ENCODE measurements around the gene DUS3L.
"Not testable (repeated sequence)": the region's sequence is repeated elsewhere in the genome, so short reads cannot be mapped to it uniquely, and the experiment has no call there.

The DUS3L gene

GRCh38 chr19:5780916-5781315 is 10.0 kb downstream of the DUS3L start:
- not testable (repeated sequence) for H3K4me3 ChIP-seq (ENCODE audit: low read depth, low read length); DNase-seq (ENCODE audit: low read depth)

GRCh38 chr19:5778402-5778801 is 12.6 kb downstream of the DUS3L start:
- DNase-seq (ENCODE audit: low read depth): no peak
- H3K4me3 ChIP-seq (ENCODE audit: low read depth, low read length): no peak overlapping the region

- peak; percentile 10 for DNase-seq (ENCODE audit: low read depth)
- H3K4me3 ChIP-seq (ENCODE audit: low read depth, low read length): no peak overlapping the region
These were observed 15.2 kb downstream of the DUS3L start for GRCh38 chr19:5775668-5776309.

GRCh38 chr19:5774921-5775320 is 16.0 kb downstream of the DUS3L start:
- H3K4me3 ChIP-seq (ENCODE audit: low read depth, low read length): no peak overlapping the region
- DNase-seq (ENCODE audit: low read depth): no peak

GRCh38 chr19:5773276-5773675 is 17.7 kb downstream of the DUS3L start:
- no peak for DNase-seq (ENCODE audit: low read depth)
- no peak overlapping the region for H3K4me3 ChIP-seq (ENCODE audit: low read depth, low read length)

GRCh38 chr19:5772416-5772815 is 18.5 kb downstream of the DUS3L start:
- H3K4me3 ChIP-seq (ENCODE audit: low read depth, low read length): no peak overlapping the region
- DNase-seq (ENCODE audit: low read depth): no peak

GRCh38 chr19:5767949-5768348 is 23.0 kb downstream of the DUS3L start:
- no peak overlapping the region for H3K4me3 ChIP-seq (ENCODE audit: low read depth, low read length)
- DNase-seq (ENCODE audit: low read depth): no peak

GRCh38 chr19:5765220-5765619 is 25.7 kb downstream of the DUS3L start:
- no peak for DNase-seq (ENCODE audit: low read depth)
- H3K4me3 ChIP-seq (ENCODE audit: low read depth, low read length): no peak overlapping the region

GRCh38 chr19:5762608-5763217 is 28.2 kb downstream of the DUS3L start:
- no peak for DNase-seq (ENCODE audit: low read depth)
- H3K4me3 ChIP-seq (ENCODE audit: low read depth, low read length): no peak overlapping the region

- no peak overlapping the region for H3K4me3 ChIP-seq (ENCODE audit: low read depth, low read length)
- no peak for DNase-seq (ENCODE audit: low read depth)
These were observed 37.2 kb downstream of the DUS3L start for GRCh38 chr19:5753743-5754142.

- DNase-seq (ENCODE audit: low read depth): no peak
These were observed 39.3 kb downstream of the DUS3L start for GRCh38 chr19:5751709-5752108.

GRCh38 chr19:5749505-5749904 is 41.5 kb downstream of the DUS3L start:
- no peak for DNase-seq (ENCODE audit: low read depth)
- H3K4me3 ChIP-seq (ENCODE audit: low read depth, low read length): no peak overlapping the region

More at GRCh38 chr19:5751709-5752108, 39.3 kb downstream of the DUS3L start:
- no peak overlapping the region for H3K4me3 ChIP-seq (ENCODE audit: low read depth, low read length)

- H3K4me3 ChIP-seq (ENCODE audit: low read depth, low read length); DNase-seq (ENCODE audit: low read depth): not testable (repeated sequence)
These were observed 42.0 kb downstream of the DUS3L start for GRCh38 chr19:5748920-5749319.

- not testable (repeated sequence) for H3K4me3 ChIP-seq (ENCODE audit: low read depth, low read length); DNase-seq (ENCODE audit: low read depth)
These were observed 46.0 kb downstream of the DUS3L start for GRCh38 chr19:5744999-5745398.

GRCh38 chr19:5743630-5744029 is 47.3 kb downstream of the DUS3L start:
- no peak for DNase-seq (ENCODE audit: low read depth)
- no peak overlapping the region for H3K4me3 ChIP-seq (ENCODE audit: low read depth, low read length)

GRCh38 chr19:5742051-5742450 is 48.9 kb downstream of the DUS3L start:
- H3K4me3 ChIP-seq (ENCODE audit: low read depth, low read length): no peak overlapping the region
- no peak for DNase-seq (ENCODE audit: low read depth)

- H3K4me3 ChIP-seq (ENCODE audit: low read depth, low read length): no peak overlapping the region
- no peak for DNase-seq (ENCODE audit: low read depth)
These were observed 52.5 kb downstream of the DUS3L start for GRCh38 chr19:5738423-5738822.
